Erythroblast (primary cell): ENCODE data around the gene ZNF407.

ENCODE experiments used
- GATA1 ChIP-seq: IDR thresholded peaks from 2 replicates; pipeline ENCODE4 v1.6.1; 2011; ENCODE audit warnings: low read depth, mild to moderate bottlenecking, control low read depth, low read length, moderate library complexity
- POLR2A ChIP-seq: IDR thresholded peaks from 2 replicates; pipeline ENCODE4 v1.6.1; 2011; ENCODE audit warnings: mild to moderate bottlenecking, low read length

DNA sequence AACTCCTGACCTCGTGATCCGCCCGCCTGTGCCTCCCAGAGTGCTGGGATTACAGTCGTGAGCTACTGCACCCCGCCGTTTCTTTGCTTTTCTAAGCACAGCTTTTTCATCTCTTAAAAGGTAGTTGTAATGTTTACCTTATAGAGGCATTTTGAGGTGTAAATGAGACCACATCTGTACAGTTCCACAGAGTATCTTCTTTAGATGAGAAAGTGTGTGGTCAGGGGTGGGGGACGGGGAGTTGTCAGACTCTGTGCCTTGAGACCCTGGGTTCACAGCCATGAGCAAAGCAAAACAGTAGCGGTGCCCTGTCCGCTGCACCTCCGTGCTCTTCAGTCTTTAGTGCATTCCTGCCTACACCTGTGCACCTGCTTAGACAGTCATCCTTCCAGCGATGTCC lies 251.6 kb downstream of the ZNF407 start:
- TF ChIP-seq POLR2A: no peak
- TF ChIP-seq GATA1: no peak
